Measurements from ENCODE around the gene BAZ1B.
"Not testable (repeated sequence)": the region's sequence is repeated elsewhere in the genome, so short reads cannot be mapped to it uniquely, and the experiment has no call there.

The BAZ1B gene

GRCh38 chr7:73420610-73421009, 101.5 kb downstream of the BAZ1B start:
- not testable (repeated sequence) for DNase-seq

- DNase-seq = peak; percentile 50
These were observed 102.1 kb downstream of the BAZ1B start for GRCh38 chr7:73420016-73420415.

- no peak for DNase-seq
These were observed 103.9 kb downstream of the BAZ1B start for GRCh38 chr7:73418113-73418703.

- DNase-seq = not testable (repeated sequence)
These were observed 111.5 kb downstream of the BAZ1B start for GRCh38 chr7:73410541-73411131.

GRCh38 chr7:73404860-73405259, 117.2 kb downstream of the BAZ1B start:
- DNase-seq = not testable (repeated sequence)

GRCh38 chr7:73399185-73400050, 122.7 kb downstream of the BAZ1B start:
- DNase-seq = not testable (repeated sequence)

GRCh38 chr7:73397521-73398281, 124.4 kb downstream of the BAZ1B start:
- DNase-seq = no peak

- DNase-seq = no peak
These were observed 126.3 kb downstream of the BAZ1B start for GRCh38 chr7:73395538-73396503.

GRCh38 chr7:73394422-73394821, 127.7 kb downstream of the BAZ1B start:
- DNase-seq = no peak

GRCh38 chr7:73391396-73391795, 130.7 kb downstream of the BAZ1B start:
- no peak for DNase-seq
